Activated CD4-positive, alpha-beta T cell treated with anti-CD3 and anti-CD28 coated beads, Interleukin-2, amount 10 ng/mL, durations not matched to agents 7 days and 5 days (primary cell): ENCODE results near the gene ABCB8. TPM values are rescaled to one million over a fixed set of nuclear protein-coding genes. Genes with fewer than 3 reads are reported as not detected.

Experiments used
- CTCF ChIA-PET: fragments of 350-600 bp; sonication (Branson Sonifier 250); formaldehyde crosslinking; loops from one replicate; lab custom pipeline; 2021; ENCODE audit warnings: antibody characterized with exemption; lab: Charles Lee
- POLR2A ChIA-PET: fragments of 350-600 bp; sonication (Branson Sonifier 250); formaldehyde crosslinking; loops from one replicate; lab custom pipeline; 2021; ENCODE audit warnings: antibody characterized with exemption; lab: Charles Lee
- DNase-seq: peaks from one replicate; pipeline ENCODE4 v3.0.0-alpha.2; 2020
- H3K27ac Mint-ChIP-seq: one replicate; pipeline ENCODE4 v1.8.0; 2021; ENCODE audit warnings: mild to moderate bottlenecking, moderate library complexity, mixed read lengths
- H3K27me3 Mint-ChIP-seq: one replicate; pipeline ENCODE4 v1.8.0; 2021; ENCODE audit warnings: mixed read lengths
- H3K36me3 Mint-ChIP-seq: one replicate; pipeline ENCODE4 v1.8.0; 2021; ENCODE audit warnings: low read depth, mixed read lengths
- H3K4me1 Mint-ChIP-seq: one replicate; pipeline ENCODE4 v1.8.0; 2021; ENCODE audit warnings: mixed read lengths
- H3K4me3 Mint-ChIP-seq: one replicate; pipeline ENCODE4 v1.8.0; 2021; ENCODE audit warnings: mild to moderate bottlenecking, moderate library complexity, mixed read lengths
- H3K9me3 Mint-ChIP-seq: one replicate; pipeline ENCODE4 v1.8.0; 2021; ENCODE audit warnings: mixed read lengths
- total RNA-seq, 2 experiments: library from RNA; stranded (reverse); gene quantifications; one replicate each; pipeline ENCODE4 v1.2.3, GENCODE V29; 2021

The ABCB8 gene
- 10 to 100 TPM; 57.5 to 67.8 TPM for total RNA-seq

DNA sequence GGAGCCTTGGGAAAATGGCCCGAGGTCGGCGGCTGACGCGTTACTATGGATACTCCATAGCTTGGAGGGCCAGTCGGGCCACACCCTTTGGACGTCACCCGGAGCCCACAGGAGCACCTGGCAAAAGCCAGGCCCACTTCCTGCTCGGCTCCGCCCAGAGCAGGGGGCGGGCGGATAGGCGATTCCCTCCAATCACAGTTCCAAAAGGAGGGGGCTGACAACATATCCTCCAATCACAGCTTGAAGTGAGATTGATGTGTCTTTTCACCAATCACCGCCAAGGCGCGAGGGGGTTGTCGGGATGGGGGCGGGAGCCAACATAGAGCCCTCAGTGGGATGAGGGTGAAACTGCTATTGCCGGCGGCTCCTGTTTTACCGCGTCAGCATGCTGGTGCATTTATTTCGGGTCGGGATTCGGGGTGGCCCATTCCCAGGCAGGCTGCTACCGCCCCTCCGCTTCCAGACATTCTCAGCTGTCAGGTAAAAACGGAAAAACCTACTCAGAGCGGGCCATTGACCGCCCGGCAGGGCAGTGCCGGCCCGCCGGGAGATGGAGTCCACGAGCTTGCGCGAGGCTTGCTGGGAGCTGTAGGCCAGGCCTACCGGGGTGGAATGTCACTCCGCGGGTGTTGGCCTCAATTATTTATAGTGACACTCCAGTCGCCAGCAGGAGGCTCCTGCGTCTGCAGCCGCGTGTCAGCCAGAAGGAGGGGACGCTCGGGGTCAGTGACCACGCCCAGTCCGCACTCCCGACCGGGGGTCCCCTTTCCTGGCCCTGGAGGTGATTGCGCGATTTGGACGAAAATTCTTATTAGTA is at the start of gene ABCB8:
Gene ABCB8 (plus strand): TSS at position 320 of the 817 bp plus-strand sequence. CDS start 66 bp downstream, at position 386.
- H3K27ac Mint-ChIP-seq: peak within 1 kb of the TSS; percentile 96
- H3K9me3 Mint-ChIP-seq: no peaks in the 10 kb centered on the region
- CTCF ChIA-PET: interaction anchor here (0.6 to 3.2 kb wide), 16 partner anchors 11 to 661 kb away, joined by 3 to 35 read pairs (median 4); partner anchors contain the start of genes CDK5 and FASTK
- DNase-seq: peak; percentile 100
- peaks cover 2% of the 10 kb centered on the region for H3K36me3 Mint-ChIP-seq
- POLR2A ChIA-PET: interaction anchor here (0.6 to 1.2 kb wide), 3 partner anchors 9 to 20 kb away, joined by 3 read pairs; no protein-coding TSS in a partner anchor
- no peaks in the 10 kb centered on the region for H3K27me3 Mint-ChIP-seq
- H3K4me1 Mint-ChIP-seq: peaks cover 28% of the 10 kb centered on the region
- peak within 1 kb of the TSS; percentile 88 for H3K4me3 Mint-ChIP-seq

DNA sequence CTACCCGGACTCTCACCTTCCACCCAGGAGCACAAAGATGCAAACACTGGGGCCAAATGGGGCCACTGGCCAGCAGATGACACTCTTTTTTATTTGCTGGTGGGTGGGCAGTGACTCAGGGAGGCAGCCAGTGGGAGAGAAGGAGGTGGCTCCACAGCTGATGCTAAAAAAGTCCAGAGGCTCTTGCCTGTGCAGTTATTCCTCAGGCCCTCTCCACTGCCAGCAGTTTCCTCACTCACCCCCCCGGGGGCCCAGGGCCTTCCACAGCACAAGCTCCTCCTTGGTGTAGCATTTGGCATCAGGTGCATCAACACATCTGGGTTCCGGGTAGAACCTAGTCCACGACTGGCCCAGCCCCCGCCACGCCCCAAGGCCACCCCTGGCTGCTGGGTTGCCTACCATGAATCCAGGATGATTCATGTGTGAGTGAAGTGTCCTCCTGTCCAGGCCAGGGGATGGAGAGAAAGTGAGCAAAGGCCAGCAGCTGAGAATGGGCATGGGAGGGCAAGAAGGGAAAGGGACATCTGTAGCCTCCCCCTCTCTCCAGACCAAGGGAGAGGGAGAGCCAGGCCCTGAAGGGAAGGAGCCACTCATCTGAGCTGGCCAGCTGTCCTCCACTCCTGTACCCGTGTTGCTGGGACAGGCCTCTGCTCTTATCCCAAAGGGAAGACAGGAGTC is 48.4 kb upstream of the ABCB8 start:
- ChIA-PET CTCF (interaction anchor here (0.7 to 2.2 kb wide), 9 partner anchors 9 to 144 kb away, joined by 3 to 8 read pairs (median 3); no protein-coding TSS in a partner anchor), POLR2A (interaction anchor here (0.5 kb wide), 1 partner anchor 71 kb away, joined by 3 read pairs; no protein-coding TSS in a partner anchor)
- DNase-seq: no peak
- no peaks in the 10 kb centered on the region for H3K36me3 Mint-ChIP-seq
- no peak overlapping the region for H3K4me3 Mint-ChIP-seq
- H3K27ac Mint-ChIP-seq: no peak overlapping the region
- H3K9me3 Mint-ChIP-seq: no peaks in the 10 kb centered on the region
- peaks cover 23% of the 10 kb centered on the region for H3K4me1 Mint-ChIP-seq
- peaks cover 70% of the 10 kb centered on the region for H3K27me3 Mint-ChIP-seq

DNA sequence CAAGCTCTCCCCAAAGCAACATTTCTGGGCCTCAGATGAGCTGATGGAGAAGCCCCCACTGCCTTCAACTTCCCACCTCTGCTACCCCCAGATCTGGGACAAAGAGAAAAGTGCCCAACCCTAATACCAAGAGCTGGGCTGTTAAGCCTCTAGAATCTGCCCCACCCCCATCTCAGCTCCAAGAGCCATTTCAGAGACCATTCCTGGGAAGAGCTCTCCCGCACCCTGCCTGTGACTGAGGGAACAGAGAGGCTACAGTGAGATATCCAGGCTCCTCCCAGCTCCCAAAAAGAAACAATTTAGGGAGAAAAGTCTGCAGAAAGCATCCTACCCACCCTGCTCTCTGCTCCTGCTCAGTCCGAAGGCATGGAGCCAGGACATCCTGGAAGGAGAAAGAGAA is 47.6 kb upstream of the ABCB8 start:
- ChIA-PET CTCF (interaction anchor here (0.7 to 2.2 kb wide), 7 partner anchors 9 to 34 kb away, joined by 3 to 8 read pairs (median 3); no protein-coding TSS in a partner anchor), POLR2A (interaction anchor here (0.5 kb wide), 1 partner anchor 71 kb away, joined by 3 read pairs; no protein-coding TSS in a partner anchor)
- Mint-ChIP-seq H3K27ac (no peak overlapping the region), H3K9me3 (no peaks in the 10 kb centered on the region), H3K4me1 (peaks cover 19% of the 10 kb centered on the region), H3K27me3 (peaks cover 72% of the 10 kb centered on the region), H3K4me3 (no peak overlapping the region), H3K36me3 (no peaks in the 10 kb centered on the region)
- no peak for DNase-seq

DNA sequence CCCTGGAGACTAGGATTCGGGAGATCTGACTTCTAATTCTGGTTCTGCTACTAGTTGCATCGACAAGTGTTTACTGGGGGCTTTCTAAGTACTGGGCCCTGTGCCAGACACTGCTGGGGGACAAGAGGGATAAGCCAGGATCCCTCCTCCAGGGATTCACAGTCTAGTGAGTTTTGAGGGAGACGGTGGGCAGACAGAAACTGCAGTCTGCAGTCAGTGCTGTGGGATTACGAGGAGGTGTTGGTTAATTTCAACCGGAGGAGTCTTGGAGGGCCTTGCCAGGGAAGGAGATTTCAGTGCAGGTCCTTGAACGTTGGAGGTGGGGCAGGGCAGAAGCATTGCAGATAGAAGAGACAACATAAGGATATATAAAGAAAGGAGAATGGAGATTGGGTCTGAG is 46.6 kb upstream of the ABCB8 start:
- H3K4me1 Mint-ChIP-seq: peaks cover 25% of the 10 kb centered on the region

DNA sequence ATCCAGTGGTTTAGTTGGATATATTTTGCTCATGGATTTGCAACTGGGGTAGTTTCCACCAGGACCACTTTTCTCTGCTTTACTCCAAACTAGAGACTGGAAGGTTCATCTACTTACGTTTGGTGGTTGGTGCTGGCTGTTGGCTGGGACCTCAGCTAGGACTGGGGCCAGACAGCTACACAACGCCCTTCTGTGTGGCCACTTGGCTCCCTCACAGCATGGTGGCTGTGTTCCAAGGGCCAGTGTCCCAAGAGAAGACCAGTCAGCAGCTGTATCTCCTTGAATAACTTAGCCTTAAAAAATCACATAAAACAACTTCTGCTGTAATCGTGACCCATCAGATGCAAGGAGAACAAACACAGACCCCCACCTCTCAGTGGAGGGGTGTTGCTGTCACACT is 45.9 kb upstream of the ABCB8 start:
- H3K4me3 Mint-ChIP-seq: no peak overlapping the region
- ChIA-PET POLR2A (no interaction called here), CTCF (no interaction called here)
- H3K27ac Mint-ChIP-seq: no peak overlapping the region
- no peaks in the 10 kb centered on the region for H3K9me3 Mint-ChIP-seq
- H3K4me1 Mint-ChIP-seq: peaks cover 18% of the 10 kb centered on the region
- H3K36me3 Mint-ChIP-seq: no peaks in the 10 kb centered on the region
- no peak for DNase-seq
- H3K27me3 Mint-ChIP-seq: peaks cover 63% of the 10 kb centered on the region

More for the DNA sequence above, 46.6 kb upstream of the ABCB8 start:
- ChIA-PET POLR2A (no interaction called here), CTCF (no interaction called here)
- Mint-ChIP-seq H3K9me3 (no peaks in the 10 kb centered on the region), H3K4me3 (no peak overlapping the region), H3K27me3 (peaks cover 70% of the 10 kb centered on the region), H3K27ac (no peak overlapping the region), H3K36me3 (no peaks in the 10 kb centered on the region)
- DNase-seq: no peak

DNA sequence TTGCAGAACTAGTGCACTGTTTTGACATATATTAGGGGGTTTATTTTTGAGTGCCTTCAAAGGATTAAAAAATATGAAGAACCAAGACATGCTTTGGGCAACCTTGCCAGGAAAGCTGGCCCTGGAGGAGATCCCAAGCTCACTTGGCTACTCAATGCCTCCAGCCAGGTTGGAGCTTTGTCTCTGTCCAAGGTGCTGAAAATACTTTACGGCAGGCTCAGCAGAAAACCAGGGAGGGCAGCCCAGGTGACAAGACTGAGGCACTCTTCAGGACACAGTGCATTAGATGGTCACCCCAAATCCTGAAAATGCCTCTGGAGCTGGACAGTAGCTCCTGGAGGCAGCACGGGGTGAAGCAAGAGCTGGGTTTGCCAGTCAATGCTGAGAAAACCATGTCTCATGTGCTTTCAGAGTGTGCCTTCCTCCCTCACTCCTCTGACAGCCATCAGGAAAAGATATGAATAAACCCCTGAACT is 44.3 kb upstream of the ABCB8 start:
- no peaks in the 10 kb centered on the region for H3K36me3 Mint-ChIP-seq
- H3K4me1 Mint-ChIP-seq: peaks cover 23% of the 10 kb centered on the region
- H3K27ac Mint-ChIP-seq: no peak overlapping the region
- CTCF ChIA-PET: interaction anchor here (0.7 to 3.2 kb wide), 11 partner anchors 8 to 184 kb away, joined by 3 to 10 read pairs (median 6); no protein-coding TSS in a partner anchor
- H3K9me3 Mint-ChIP-seq: no peaks in the 10 kb centered on the region
- no peak overlapping the region for H3K4me3 Mint-ChIP-seq
- POLR2A ChIA-PET: no interaction called here
- H3K27me3 Mint-ChIP-seq: peaks cover 53% of the 10 kb centered on the region
- peak; percentile 63 for DNase-seq

DNA sequence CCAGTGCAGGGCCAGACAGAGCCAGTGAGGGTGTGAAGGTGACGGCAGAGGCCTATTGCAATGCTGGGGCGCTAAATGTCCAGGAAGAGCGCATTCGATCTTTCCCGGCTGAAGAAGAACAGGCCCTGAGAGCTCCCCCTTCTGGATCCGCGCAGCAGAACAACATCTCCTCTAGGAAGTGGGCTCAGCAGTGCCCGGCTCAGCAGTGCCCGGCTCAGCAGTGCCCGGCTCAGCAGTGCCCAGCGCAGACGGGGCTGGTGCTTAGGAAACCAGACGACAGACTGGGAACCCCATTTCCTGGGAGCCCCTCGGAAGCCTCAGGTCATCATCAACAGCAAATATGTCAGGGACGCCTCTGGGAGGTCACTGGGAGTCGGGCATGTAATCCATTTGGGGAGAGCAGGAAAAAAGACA is 42.1 kb upstream of the ABCB8 start:
- no peak overlapping the region for H3K4me3 Mint-ChIP-seq
- ChIA-PET CTCF (interaction anchor here (0.6 to 3.2 kb wide), 17 partner anchors 9 to 241 kb away, joined by 3 to 13 read pairs (median 4); partner anchors contain the start of gene ABCF2), POLR2A (interaction anchor here (0.5 to 0.7 kb wide), 2 partner anchors 11 to 26 kb away, joined by 3 read pairs; no protein-coding TSS in a partner anchor)
- peak; percentile 63 for DNase-seq
- peaks cover 6% of the 10 kb centered on the region for H3K36me3 Mint-ChIP-seq
- peaks cover 27% of the 10 kb centered on the region for H3K4me1 Mint-ChIP-seq
- H3K27ac Mint-ChIP-seq: no peak overlapping the region
- peaks cover 17% of the 10 kb centered on the region for H3K9me3 Mint-ChIP-seq
- H3K27me3 Mint-ChIP-seq: peaks cover 35% of the 10 kb centered on the region

DNA sequence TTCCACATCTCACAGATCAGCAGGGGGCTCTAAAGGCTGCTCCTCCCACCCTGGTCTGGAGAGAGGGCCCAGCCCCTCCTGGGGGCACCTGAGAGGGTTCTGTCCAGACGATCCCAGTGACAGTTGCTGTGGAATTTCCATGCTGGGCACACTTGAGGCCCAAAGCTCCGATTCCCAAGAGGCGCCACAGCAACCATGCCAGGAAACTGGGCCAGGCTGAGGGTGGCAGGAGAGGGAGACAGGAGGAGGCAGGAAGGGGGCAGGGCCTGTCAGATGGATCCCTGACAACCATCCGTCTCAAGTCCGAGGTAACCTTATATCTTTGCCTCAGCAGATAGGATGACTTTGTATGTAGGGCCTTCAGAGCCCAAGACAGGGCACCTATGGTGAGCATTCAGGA is 41.7 kb upstream of the ABCB8 start:
- H3K9me3 Mint-ChIP-seq: peaks cover 21% of the 10 kb centered on the region
- ChIA-PET CTCF (interaction anchor here (0.7 to 3.2 kb wide), 14 partner anchors 9 to 144 kb away, joined by 3 to 13 read pairs (median 4); no protein-coding TSS in a partner anchor), POLR2A (no interaction called here)
- no peak overlapping the region for H3K27ac Mint-ChIP-seq
- DNase-seq: no peak
- peaks cover 31% of the 10 kb centered on the region for H3K27me3 Mint-ChIP-seq
- H3K4me1 Mint-ChIP-seq: peaks cover 27% of the 10 kb centered on the region
- peaks cover 8% of the 10 kb centered on the region for H3K36me3 Mint-ChIP-seq
- no peak overlapping the region for H3K4me3 Mint-ChIP-seq

DNA sequence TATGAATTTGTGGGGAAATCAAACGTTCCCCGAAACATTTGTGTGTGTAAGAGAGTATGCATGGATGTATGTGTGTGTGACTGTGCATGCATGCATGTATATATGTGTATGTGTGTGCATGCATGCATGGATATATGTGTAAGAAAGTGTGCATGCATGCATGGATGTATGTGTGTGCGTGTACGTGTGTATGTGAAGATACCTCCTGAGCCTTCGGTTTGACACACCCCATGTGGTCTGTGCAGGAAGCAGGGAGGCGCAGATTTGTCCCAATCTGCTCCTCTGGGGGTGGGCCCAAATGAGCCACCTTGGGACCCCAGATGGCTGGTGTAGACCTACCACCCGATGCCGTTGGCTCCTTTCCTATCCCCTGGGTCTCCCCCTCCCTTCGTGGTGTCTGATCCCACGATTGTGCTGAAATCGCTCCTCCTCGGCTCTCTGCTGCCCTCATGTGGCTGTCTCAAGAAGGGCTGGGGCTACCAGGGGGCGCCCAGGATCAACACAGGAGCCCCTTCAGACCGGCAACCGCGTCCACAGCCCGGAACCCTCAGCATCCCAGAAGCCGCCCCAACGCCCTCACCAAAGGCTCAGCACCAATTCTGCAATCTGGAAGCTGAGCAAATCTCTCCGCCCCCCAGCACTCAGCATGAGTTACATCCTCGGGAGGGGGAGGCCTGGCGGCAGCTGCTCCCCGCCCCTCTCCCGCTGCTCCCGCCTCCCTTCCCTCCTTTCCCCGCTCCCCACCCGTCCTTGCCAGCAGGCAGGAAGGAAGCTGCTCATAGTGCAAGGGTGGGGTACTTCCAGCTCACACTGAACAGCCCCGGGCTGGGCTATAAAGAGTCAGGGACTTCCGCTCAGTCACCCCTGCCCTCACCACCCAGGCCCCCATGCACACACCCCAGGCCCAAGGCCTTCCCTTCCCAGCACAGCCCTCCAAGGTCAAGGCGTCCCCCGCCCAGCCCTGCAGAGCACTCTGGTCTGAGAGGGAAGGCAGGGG is 39.7 kb upstream of the ABCB8 start:
- H3K27me3 Mint-ChIP-seq: peaks cover 14% of the 10 kb centered on the region
- peak overlapping the region; percentile 34 for H3K4me3 Mint-ChIP-seq
- H3K9me3 Mint-ChIP-seq: peaks cover 21% of the 10 kb centered on the region
- H3K27ac Mint-ChIP-seq: peak overlapping the region; percentile 74
- POLR2A ChIA-PET: no interaction called here
- H3K36me3 Mint-ChIP-seq: peaks cover 8% of the 10 kb centered on the region
- CTCF ChIA-PET: interaction anchor here (0.7 to 2.0 kb wide), 9 partner anchors 8 to 90 kb away, joined by 3 to 5 read pairs (median 3); no protein-coding TSS in a partner anchor
- peak; percentile 71 for DNase-seq
- peaks cover 30% of the 10 kb centered on the region for H3K4me1 Mint-ChIP-seq

DNA sequence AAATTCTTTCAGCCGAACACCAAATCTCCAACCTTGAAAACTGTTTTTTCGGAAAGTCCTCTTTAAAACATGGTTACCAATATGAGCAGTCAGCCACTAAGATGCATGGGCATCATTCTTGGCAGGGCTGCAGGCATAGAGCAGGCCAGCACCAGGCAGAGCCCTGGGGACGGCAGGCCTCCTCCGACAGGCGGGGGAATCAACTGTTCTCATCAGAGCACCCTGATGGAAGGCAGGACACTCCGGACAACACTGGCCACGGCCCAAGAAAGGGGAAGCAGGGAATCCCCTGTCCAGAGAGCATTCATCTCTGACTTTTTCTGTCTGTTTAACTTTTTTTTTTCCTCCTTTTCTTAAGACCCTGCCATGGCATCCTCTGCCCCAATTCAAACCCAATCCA is 38.8 kb upstream of the ABCB8 start:
- H3K4me1 Mint-ChIP-seq: peaks cover 37% of the 10 kb centered on the region
- DNase-seq: no peak
- POLR2A ChIA-PET: no interaction called here
- no peak overlapping the region for H3K27ac Mint-ChIP-seq
- peaks cover 21% of the 10 kb centered on the region for H3K9me3 Mint-ChIP-seq
- CTCF ChIA-PET: interaction anchor here (0.7 to 2.0 kb wide), 7 partner anchors 9 to 91 kb away, joined by 3 to 5 read pairs (median 3); no protein-coding TSS in a partner anchor
- no peak overlapping the region for H3K4me3 Mint-ChIP-seq
- H3K36me3 Mint-ChIP-seq: peaks cover 8% of the 10 kb centered on the region
- H3K27me3 Mint-ChIP-seq: peaks cover 8% of the 10 kb centered on the region

DNA sequence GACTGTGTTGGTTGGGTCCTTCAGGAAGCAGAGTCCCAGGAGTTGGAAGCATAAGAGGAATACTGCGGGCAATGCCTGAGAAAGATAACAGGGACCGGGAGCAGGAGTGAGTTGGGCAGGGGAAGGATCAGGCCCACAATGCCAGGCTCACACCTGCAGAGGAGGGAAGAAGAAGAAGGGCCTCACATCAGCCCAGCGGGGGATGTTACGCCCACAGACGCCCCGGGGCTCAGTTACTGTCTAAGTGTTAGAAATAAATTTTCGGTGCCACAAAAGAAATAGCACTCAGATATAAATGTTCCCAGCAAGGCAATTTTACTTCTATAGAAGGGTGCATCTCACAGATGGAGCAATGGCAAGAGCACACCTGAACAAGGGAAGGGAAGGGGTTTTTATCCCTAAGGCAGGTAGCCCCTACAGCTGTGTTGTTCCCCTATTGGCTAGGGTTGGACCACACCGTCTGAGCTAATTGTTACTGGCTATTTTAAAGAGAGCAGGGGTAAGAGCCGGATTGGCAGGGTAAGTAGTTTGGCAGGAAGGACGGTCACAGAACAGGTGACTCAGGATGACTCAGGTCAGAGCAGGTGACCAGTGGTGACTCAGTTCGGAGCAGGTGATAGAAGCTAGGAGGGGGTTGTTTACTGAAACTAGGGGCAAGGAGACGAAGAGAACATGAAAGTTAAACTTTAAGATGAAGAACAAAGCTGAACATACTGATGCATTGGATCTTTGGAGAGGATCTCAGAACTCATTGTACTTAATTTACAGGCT is 37.6 kb upstream of the ABCB8 start, which contains the start of gene NOS3:
Gene NOS3 (plus strand): TSS at position 602 of the 771 bp plus-strand sequence. CDS start 2,787 bp downstream, outside the sequence.
- Mint-ChIP-seq H3K36me3 (peaks cover 8% of the 10 kb centered on the region), H3K27me3 (peaks cover 4% of the 10 kb centered on the region), H3K9me3 (peaks cover 21% of the 10 kb centered on the region), H3K4me1 (peaks cover 43% of the 10 kb centered on the region), H3K4me3 (no peak within 1 kb of the TSS), H3K27ac (no peak within 1 kb of the TSS)
- ChIA-PET CTCF (interaction anchor here (0.5 to 1.6 kb wide), 3 partner anchors 28 to 732 kb away, joined by 3 to 5 read pairs (median 4); no protein-coding TSS in a partner anchor), POLR2A (no interaction called here)
- DNase-seq: no peak
